ENCODE measurements around the gene LDAH.

Gene LDAH

GRCh38 chr2:20852139-20852538, 29.2 kb upstream of the LDAH start:
- Histone ChIP-seq H3K4me1 (ENCODE audit: insufficient read depth, poor library complexity, severe bottlenecking) (no peaks in the 10 kb centered on the region), H3K9me3 (ENCODE audit: severe bottlenecking) (no peaks in the 10 kb centered on the region), H3K36me3 (ENCODE audit: low read depth) (no peaks in the 10 kb centered on the region), H3K27me3 (ENCODE audit: insufficient read depth, poor library complexity, severe bottlenecking) (no peaks in the 10 kb centered on the region), H3K27ac (ENCODE audit: poor library complexity, severe bottlenecking) (no peak overlapping the region), H3K4me3 (ENCODE audit: severe bottlenecking) (no peak overlapping the region)
- no peak for TF ChIP-seq CTCF (IDR thresholded peaks at IDR 0.05; ENCODE audit: poor library complexity, severe bottlenecking)
- ATAC-seq (ENCODE audit: low read depth), result no peak
- no peak for DNase-seq (ENCODE audit: low spot score)

- no peak for TF ChIP-seq CTCF (IDR thresholded peaks at IDR 0.05; ENCODE audit: poor library complexity, severe bottlenecking)
- no peak overlapping the region for H3K4me3 ChIP-seq (ENCODE audit: severe bottlenecking)
- ATAC-seq (ENCODE audit: low read depth) (no peak), DNase-seq (ENCODE audit: low spot score) (no peak)
- no peaks in the 10 kb centered on the region for H3K36me3 ChIP-seq (ENCODE audit: low read depth)
- H3K4me1 ChIP-seq (ENCODE audit: insufficient read depth, poor library complexity, severe bottlenecking), result no peaks in the 10 kb centered on the region
- H3K27ac ChIP-seq (ENCODE audit: poor library complexity, severe bottlenecking), result no peak overlapping the region
- H3K27me3 ChIP-seq (ENCODE audit: insufficient read depth, poor library complexity, severe bottlenecking), result no peaks in the 10 kb centered on the region
- H3K9me3 ChIP-seq (ENCODE audit: severe bottlenecking), result no peaks in the 10 kb centered on the region
These were observed 21.3 kb upstream of the LDAH start for GRCh38 chr2:20844246-20844645.

GRCh38 chr2:20839052-20839451, 16.2 kb upstream of the LDAH start:
- no peak for TF ChIP-seq CTCF (IDR thresholded peaks at IDR 0.05; ENCODE audit: poor library complexity, severe bottlenecking)

GRCh38 chr2:20838016-20838415, 15.1 kb upstream of the LDAH start:
- Histone ChIP-seq H3K27me3 (ENCODE audit: insufficient read depth, poor library complexity, severe bottlenecking) (no peaks in the 10 kb centered on the region), H3K27ac (ENCODE audit: poor library complexity, severe bottlenecking) (no peak overlapping the region), H3K36me3 (ENCODE audit: low read depth) (no peaks in the 10 kb centered on the region), H3K4me3 (ENCODE audit: severe bottlenecking) (no peak overlapping the region), H3K9me3 (ENCODE audit: severe bottlenecking) (no peaks in the 10 kb centered on the region), H3K4me1 (ENCODE audit: insufficient read depth, poor library complexity, severe bottlenecking) (no peaks in the 10 kb centered on the region)
- no peak for TF ChIP-seq CTCF (IDR thresholded peaks at IDR 0.05; ENCODE audit: poor library complexity, severe bottlenecking)
- ATAC-seq (ENCODE audit: low read depth) (no peak), DNase-seq (ENCODE audit: low spot score) (no peak)

More at GRCh38 chr2:20839052-20839451, 16.2 kb upstream of the LDAH start:
- DNase-seq (ENCODE audit: low spot score) (no peak), ATAC-seq (ENCODE audit: low read depth) (no peak)
- Histone ChIP-seq H3K27ac (ENCODE audit: poor library complexity, severe bottlenecking) (no peak overlapping the region), H3K4me3 (ENCODE audit: severe bottlenecking) (no peak overlapping the region), H3K27me3 (ENCODE audit: insufficient read depth, poor library complexity, severe bottlenecking) (no peaks in the 10 kb centered on the region), H3K4me1 (ENCODE audit: insufficient read depth, poor library complexity, severe bottlenecking) (no peaks in the 10 kb centered on the region), H3K36me3 (ENCODE audit: low read depth) (no peaks in the 10 kb centered on the region), H3K9me3 (ENCODE audit: severe bottlenecking) (no peaks in the 10 kb centered on the region)

- ATAC-seq (ENCODE audit: low read depth), result no peak
- Histone ChIP-seq H3K9me3 (ENCODE audit: severe bottlenecking) (no peaks in the 10 kb centered on the region), H3K4me1 (ENCODE audit: insufficient read depth, poor library complexity, severe bottlenecking) (no peaks in the 10 kb centered on the region), H3K4me3 (ENCODE audit: severe bottlenecking) (no peak overlapping the region), H3K27ac (ENCODE audit: poor library complexity, severe bottlenecking) (no peak overlapping the region), H3K36me3 (ENCODE audit: low read depth) (no peaks in the 10 kb centered on the region), H3K27me3 (ENCODE audit: insufficient read depth, poor library complexity, severe bottlenecking) (no peaks in the 10 kb centered on the region)
- no peak for TF ChIP-seq CTCF (IDR thresholded peaks at IDR 0.05; ENCODE audit: poor library complexity, severe bottlenecking)
- no peak for DNase-seq (ENCODE audit: low spot score)
These were observed 13.6 kb upstream of the LDAH start for GRCh38 chr2:20836521-20836920.

Data from RWPE2 (cell line).